Measurements from ENCODE around the gene RNF180. TPM values are rescaled to one million over a fixed set of nuclear protein-coding genes. Genes with fewer than 3 reads are reported as not detected.

The RNF180 gene
- total RNA-seq, 6 experiments from 2014 or later = not detected

DNA sequence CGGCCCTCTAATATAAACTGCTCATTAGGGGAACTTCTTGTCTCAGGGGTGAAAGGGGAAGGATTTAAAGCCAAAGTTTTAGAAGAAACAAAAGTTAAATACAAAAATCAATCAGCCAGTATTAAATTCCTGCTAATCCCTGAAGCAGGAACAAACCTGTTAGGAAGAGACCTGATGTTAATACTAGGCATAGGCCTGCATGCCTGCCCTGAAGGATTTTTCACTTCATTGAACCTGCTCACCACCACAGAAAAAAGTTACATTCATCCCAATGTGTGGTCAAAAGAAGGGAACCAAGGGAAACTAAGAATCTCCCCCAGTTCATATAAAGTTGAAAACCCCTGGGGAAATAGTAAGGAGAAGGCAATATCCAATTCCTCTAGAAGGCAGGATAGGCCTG is 9.4 kb upstream of the RNF180 start:
- no peak for DNase-seq
- Mint-ChIP-seq H3K27ac (no peak overlapping the region), H3K36me3 (ENCODE audit: low read depth) (no peaks in the 10 kb centered on the region; the same call in 1 of the 2 replicates), H3K27me3 (ENCODE audit: insufficient read depth) (peaks cover 3% of the 10 kb centered on the region; the same call in 1 of the 2 replicates), H3K4me1 (ENCODE audit: low read depth) (no peaks in the 10 kb centered on the region), H3K9me3 (peaks cover 44% of the 10 kb centered on the region), H3K4me3 (no peak overlapping the region)
- TF ChIP-seq, protein P1, sequence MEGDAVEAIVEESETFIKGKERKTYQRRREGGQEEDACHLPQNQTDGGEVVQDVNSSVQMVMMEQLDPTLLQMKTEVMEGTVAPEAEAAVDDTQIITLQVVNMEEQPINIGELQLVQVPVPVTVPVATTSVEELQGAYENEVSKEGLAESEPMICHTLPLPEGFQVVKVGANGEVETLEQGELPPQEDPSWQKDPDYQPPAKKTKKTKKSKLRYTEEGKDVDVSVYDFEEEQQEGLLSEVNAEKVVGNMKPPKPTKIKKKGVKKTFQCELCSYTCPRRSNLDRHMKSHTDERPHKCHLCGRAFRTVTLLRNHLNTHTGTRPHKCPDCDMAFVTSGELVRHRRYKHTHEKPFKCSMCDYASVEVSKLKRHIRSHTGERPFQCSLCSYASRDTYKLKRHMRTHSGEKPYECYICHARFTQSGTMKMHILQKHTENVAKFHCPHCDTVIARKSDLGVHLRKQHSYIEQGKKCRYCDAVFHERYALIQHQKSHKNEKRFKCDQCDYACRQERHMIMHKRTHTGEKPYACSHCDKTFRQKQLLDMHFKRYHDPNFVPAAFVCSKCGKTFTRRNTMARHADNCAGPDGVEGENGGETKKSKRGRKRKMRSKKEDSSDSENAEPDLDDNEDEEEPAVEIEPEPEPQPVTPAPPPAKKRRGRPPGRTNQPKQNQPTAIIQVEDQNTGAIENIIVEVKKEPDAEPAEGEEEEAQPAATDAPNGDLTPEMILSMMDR (IDR thresholded peaks at IDR 0.05) = no peak

DNA sequence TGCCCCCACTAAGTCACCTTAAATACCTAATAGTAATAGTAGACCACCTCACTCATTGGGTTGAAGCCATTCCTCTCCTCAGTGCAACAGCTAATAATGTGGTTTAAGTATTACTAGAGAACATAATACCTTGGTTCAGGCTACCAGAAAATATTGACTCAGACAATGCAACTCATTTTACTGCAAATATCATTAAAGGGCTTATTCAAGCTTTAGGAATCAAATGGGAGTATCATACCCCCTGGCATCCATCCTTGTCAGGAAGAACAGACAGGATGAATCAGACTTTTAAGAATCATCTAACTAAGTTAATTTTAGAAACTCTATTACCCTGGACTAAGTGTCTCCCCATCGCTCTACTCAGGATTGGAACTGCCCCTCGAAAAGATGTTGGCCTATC is 6.8 kb upstream of the RNF180 start:
- Mint-ChIP-seq H3K4me1 (ENCODE audit: low read depth) (no peaks in the 10 kb centered on the region), H3K36me3 (ENCODE audit: low read depth) (no peaks in the 10 kb centered on the region; the same call in 1 of the 2 replicates), H3K27ac (no peak overlapping the region), H3K4me3 (no peak overlapping the region), H3K9me3 (peaks cover 28% of the 10 kb centered on the region), H3K27me3 (ENCODE audit: insufficient read depth) (peaks cover 4% of the 10 kb centered on the region; the same call in 1 of the 2 replicates)
- DNase-seq = no peak
- TF ChIP-seq, protein P1 (IDR thresholded peaks at IDR 0.05) = no peak

DNA sequence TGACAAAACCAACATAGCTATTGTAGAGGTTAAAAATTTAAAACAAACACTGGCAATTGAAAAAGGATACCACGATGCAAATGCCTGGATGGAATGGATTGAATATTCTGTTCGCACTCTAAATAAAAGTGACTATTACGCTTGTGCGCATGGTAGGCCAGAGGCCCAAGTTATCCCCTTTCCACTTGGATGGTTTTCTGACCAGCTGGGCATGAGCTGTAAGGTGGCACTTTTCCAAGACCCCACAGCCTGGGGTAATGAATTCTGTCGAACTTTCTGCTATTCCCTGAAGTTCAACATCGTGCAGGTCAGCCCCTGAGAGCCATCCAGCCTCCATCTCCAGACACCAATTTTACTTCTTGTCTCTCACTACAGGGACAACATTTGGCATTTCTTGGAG is 5.4 kb upstream of the RNF180 start:
- H3K4me1 Mint-ChIP-seq (ENCODE audit: low read depth) = no peaks in the 10 kb centered on the region
- H3K4me3 Mint-ChIP-seq = no peak overlapping the region
- H3K27ac Mint-ChIP-seq = no peak overlapping the region
- H3K27me3 Mint-ChIP-seq (ENCODE audit: insufficient read depth) = peaks cover 4% of the 10 kb centered on the region; the same call in 1 of the 2 replicates
- no peak for DNase-seq
- H3K36me3 Mint-ChIP-seq (ENCODE audit: low read depth) = peaks cover 2% of the 10 kb centered on the region; the same call in 1 of the 2 replicates
- TF ChIP-seq, protein P1 (IDR thresholded peaks at IDR 0.05) = no peak
- H3K9me3 Mint-ChIP-seq = peaks cover 22% of the 10 kb centered on the region

DNA sequence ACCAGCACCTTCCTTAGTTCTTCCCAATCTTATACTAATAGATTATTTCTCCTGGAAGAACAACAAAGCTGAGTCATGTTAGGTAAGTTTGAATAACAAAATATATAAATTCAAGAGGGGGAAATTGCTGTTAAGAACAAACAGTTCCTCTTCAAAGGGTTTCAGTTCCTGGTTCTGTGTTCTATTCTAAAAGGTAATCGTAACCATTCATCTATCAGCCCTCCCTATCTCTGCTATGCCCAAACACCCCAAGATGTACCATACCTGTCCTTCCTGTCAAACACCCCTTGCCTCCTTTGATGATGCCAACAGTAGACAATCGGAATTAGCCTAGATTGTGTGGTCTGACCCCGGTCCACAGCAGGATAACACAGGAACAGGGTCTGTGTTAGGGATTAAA is 4.2 kb upstream of the RNF180 start:
- TF ChIP-seq, protein P1 (IDR thresholded peaks at IDR 0.05) = no peak

GRCh38 chr5:64163135-64163534 is 2.5 kb upstream of the RNF180 start:
- Mint-ChIP-seq H3K4me1 (ENCODE audit: low read depth) (no peaks in the 10 kb centered on the region), H3K4me3 (no peak overlapping the region), H3K9me3 (peaks cover 21% of the 10 kb centered on the region; the same call in 1 of the 2 replicates), H3K36me3 (ENCODE audit: low read depth) (peaks cover 4% of the 10 kb centered on the region; the same call in 1 of the 2 replicates), H3K27me3 (ENCODE audit: insufficient read depth) (peaks cover 1% of the 10 kb centered on the region), H3K27ac (no peak overlapping the region)
- DNase-seq = no peak
- TF ChIP-seq, protein P1 (IDR thresholded peaks at IDR 0.05) = no peak

More for the DNA sequence above, 4.2 kb upstream of the RNF180 start:
- peaks cover 4% of the 10 kb centered on the region; the same call in 1 of the 2 replicates for H3K36me3 Mint-ChIP-seq (ENCODE audit: low read depth)
- DNase-seq = no peak
- H3K4me1 Mint-ChIP-seq (ENCODE audit: low read depth) = no peaks in the 10 kb centered on the region
- H3K4me3 Mint-ChIP-seq = no peak overlapping the region
- no peak overlapping the region for H3K27ac Mint-ChIP-seq
- peaks cover 20% of the 10 kb centered on the region; the same call in 1 of the 2 replicates for H3K9me3 Mint-ChIP-seq
- peaks cover 1% of the 10 kb centered on the region for H3K27me3 Mint-ChIP-seq (ENCODE audit: insufficient read depth)

Data from HFFc6 (cell line).